ENCODE measurements around the gene INSYN2A.

INSYN2A gene

GRCh38 chr10:127157089-127157488 is 39.3 kb downstream of the INSYN2A start:
- no peak overlapping the region for H3K4me3 ChIP-seq (ENCODE audit: low read length in 2 of 2)
- H3K9ac ChIP-seq (ENCODE audit: low read depth in 1 of 2, low read length in 2 of 2), result no peak overlapping the region
- no peaks in the 10 kb centered on the region for H3K9me3 ChIP-seq (ENCODE audit: control insufficient read depth in 2 of 2, low read length in 2 of 2)
- H3K27ac ChIP-seq (ENCODE audit: low read depth in 2 of 2, low read length in 2 of 2), result no peak overlapping the region
- no peaks in the 10 kb centered on the region for H3K4me1 ChIP-seq (ENCODE audit: control insufficient read depth in 2 of 2, insufficient read depth in 2 of 2, low read length in 2 of 2)
- H3K36me3 ChIP-seq (ENCODE audit: control insufficient read depth in 2 of 2, insufficient read depth in 2 of 2, low read length in 2 of 2), result peaks cover 0 to 3% of the 10 kb centered on the region in 2 donors
- H3K27me3 ChIP-seq (ENCODE audit: control insufficient read depth in 2 of 2, insufficient read depth in 2 of 2, low read length in 2 of 2), result no peaks in the 10 kb centered on the region

DNA sequence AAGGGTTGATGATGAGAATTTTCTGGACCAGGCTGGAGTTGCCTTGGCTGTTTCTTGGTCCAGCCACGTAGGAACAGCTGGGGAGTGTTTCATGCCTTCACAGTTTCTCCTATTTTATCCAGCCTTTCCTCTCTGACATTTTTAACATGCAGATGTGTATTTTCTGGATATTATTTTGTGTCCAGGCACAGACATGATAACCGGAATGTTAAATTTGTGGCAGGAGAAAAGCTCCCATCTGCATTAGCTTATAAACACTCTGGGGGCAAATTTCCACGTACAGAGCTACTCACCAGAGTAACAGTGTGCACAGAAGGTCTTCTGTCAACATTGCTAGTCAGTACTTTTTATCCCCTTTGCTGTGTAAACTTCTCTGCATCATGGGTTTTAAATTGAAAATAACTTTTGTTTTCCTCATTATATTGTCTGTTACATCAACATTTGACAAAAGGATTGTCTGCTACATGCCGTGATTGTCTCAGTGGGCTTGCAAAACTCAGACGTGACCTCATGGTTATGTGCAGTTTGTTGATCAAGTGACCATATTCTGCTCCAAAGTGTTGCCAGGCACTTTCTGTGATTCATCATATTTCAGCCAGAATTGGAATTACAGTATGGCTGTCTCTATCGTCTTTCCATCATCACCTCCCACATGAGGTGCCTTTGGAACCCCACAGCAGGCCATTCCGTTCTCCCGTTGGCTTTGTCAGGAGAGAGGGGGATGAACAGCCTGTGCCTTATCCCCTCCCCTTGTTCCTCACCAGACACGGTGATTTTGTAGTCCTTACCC is 41.4 kb downstream of the INSYN2A start:
- no peaks in the 10 kb centered on the region for H3K9me3 ChIP-seq (ENCODE audit: control insufficient read depth in 2 of 2, low read length in 2 of 2)
- no peak overlapping the region for H3K27ac ChIP-seq (ENCODE audit: low read depth in 2 of 2, low read length in 2 of 2)
- no peaks in the 10 kb centered on the region for H3K4me1 ChIP-seq (ENCODE audit: control insufficient read depth in 2 of 2, insufficient read depth in 2 of 2, low read length in 2 of 2)
- H3K9ac ChIP-seq (ENCODE audit: low read depth in 1 of 2, low read length in 2 of 2), result no peak overlapping the region
- H3K4me3 ChIP-seq (ENCODE audit: low read length in 2 of 2), result no peak overlapping the region
- H3K27me3 ChIP-seq (ENCODE audit: control insufficient read depth in 2 of 2, insufficient read depth in 2 of 2, low read length in 2 of 2), result no peaks in the 10 kb centered on the region
- H3K36me3 ChIP-seq (ENCODE audit: control insufficient read depth in 2 of 2, insufficient read depth in 2 of 2, low read length in 2 of 2), result no peaks in the 10 kb centered on the region

DNA sequence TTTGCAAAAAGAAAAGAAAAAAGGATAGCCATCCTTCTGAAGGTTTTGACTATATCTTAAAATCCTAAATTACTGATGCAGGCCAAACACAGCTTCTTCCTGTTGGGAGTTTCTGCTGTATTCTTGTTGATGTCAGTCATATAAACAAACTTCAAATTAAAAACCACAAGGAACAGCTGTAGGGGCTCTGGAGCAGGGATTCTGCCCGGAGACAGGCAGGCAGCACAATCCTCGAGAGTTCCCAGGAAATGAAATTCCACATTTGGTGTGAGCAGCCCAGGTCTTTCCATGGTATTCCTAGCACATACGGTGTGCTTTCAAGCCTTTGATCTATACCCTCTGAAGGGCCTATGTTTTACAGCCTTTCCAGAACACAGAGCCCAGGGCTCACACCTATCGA is 43.2 kb downstream of the INSYN2A start:
- Histone ChIP-seq H3K27me3 (ENCODE audit: control insufficient read depth in 2 of 2, insufficient read depth in 2 of 2, low read length in 2 of 2) (no peaks in the 10 kb centered on the region), H3K4me3 (ENCODE audit: low read length in 2 of 2) (no peak overlapping the region), H3K9me3 (ENCODE audit: control insufficient read depth in 2 of 2, low read length in 2 of 2) (no peaks in the 10 kb centered on the region), H3K9ac (ENCODE audit: low read depth in 1 of 2, low read length in 2 of 2) (no peak overlapping the region), H3K36me3 (ENCODE audit: control insufficient read depth in 2 of 2, insufficient read depth in 2 of 2, low read length in 2 of 2) (no peaks in the 10 kb centered on the region), H3K4me1 (ENCODE audit: control insufficient read depth in 2 of 2, insufficient read depth in 2 of 2, low read length in 2 of 2) (no peaks in the 10 kb centered on the region), H3K27ac (ENCODE audit: low read depth in 2 of 2, low read length in 2 of 2) (no peak overlapping the region)

GRCh38 chr10:127151981-127152699 is 44.3 kb downstream of the INSYN2A start:
- H3K9ac ChIP-seq (ENCODE audit: low read depth in 1 of 2, low read length in 2 of 2), result no peak overlapping the region
- no peaks in the 10 kb centered on the region for H3K36me3 ChIP-seq (ENCODE audit: control insufficient read depth in 2 of 2, insufficient read depth in 2 of 2, low read length in 2 of 2)
- H3K4me1 ChIP-seq (ENCODE audit: control insufficient read depth in 2 of 2, insufficient read depth in 2 of 2, low read length in 2 of 2), result no peaks in the 10 kb centered on the region
- no peaks in the 10 kb centered on the region for H3K9me3 ChIP-seq (ENCODE audit: control insufficient read depth in 2 of 2, low read length in 2 of 2)
- no peak overlapping the region for H3K4me3 ChIP-seq (ENCODE audit: low read length in 2 of 2)
- H3K27me3 ChIP-seq (ENCODE audit: control insufficient read depth in 2 of 2, insufficient read depth in 2 of 2, low read length in 2 of 2), result no peaks in the 10 kb centered on the region
- no peak overlapping the region for H3K27ac ChIP-seq (ENCODE audit: low read depth in 2 of 2, low read length in 2 of 2)

DNA sequence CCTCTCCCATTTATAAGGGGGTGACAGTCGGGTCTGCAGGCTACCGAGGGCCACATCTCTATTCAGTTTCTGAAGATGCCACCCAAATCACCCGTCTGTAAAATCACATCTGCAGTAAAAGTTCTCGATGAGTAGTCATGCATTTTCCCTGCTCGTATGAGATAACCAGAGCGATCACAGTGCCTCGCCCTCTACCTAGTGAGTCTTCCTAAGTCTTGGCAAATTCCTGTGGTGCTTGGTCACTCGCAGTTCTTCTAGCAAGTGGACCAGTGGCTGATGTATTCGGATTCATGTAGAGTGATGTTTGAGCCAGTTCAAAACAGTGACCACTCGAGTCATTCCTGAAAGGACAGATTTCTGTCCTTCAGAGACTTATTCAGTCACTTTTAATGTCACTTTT is 44.9 kb downstream of the INSYN2A start:
- Histone ChIP-seq H3K4me3 (ENCODE audit: low read length in 2 of 2) (no peak overlapping the region), H3K9ac (ENCODE audit: low read depth in 1 of 2, low read length in 2 of 2) (no peak overlapping the region), H3K9me3 (ENCODE audit: control insufficient read depth in 2 of 2, low read length in 2 of 2) (no peaks in the 10 kb centered on the region), H3K36me3 (ENCODE audit: control insufficient read depth in 2 of 2, insufficient read depth in 2 of 2, low read length in 2 of 2) (no peaks in the 10 kb centered on the region), H3K4me1 (ENCODE audit: control insufficient read depth in 2 of 2, insufficient read depth in 2 of 2, low read length in 2 of 2) (no peaks in the 10 kb centered on the region), H3K27ac (ENCODE audit: low read depth in 2 of 2, low read length in 2 of 2) (no peak overlapping the region), H3K27me3 (ENCODE audit: control insufficient read depth in 2 of 2, insufficient read depth in 2 of 2, low read length in 2 of 2) (no peaks in the 10 kb centered on the region)

DNA sequence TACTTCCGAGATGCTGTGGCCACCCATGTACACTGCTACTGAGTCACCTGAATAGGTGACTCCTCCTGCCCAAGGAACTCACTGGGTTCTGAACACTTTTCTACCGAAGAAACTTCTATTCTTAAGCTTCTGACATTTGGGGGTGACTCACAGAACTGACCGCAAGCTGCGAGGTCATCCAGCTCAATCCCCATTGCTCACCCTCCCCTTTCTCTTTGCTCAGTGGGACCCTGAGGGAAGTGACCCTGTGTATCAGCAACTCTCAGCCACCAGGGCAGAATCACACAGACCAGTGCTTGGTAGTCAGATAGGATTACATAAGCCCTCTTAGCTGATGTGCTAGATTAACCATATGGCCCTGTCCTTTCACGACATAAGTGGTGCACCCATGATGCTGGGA is 46.3 kb downstream of the INSYN2A start:
- H3K36me3 ChIP-seq (ENCODE audit: control insufficient read depth in 2 of 2, insufficient read depth in 2 of 2, low read length in 2 of 2), result no peaks in the 10 kb centered on the region
- H3K27ac ChIP-seq (ENCODE audit: low read depth in 2 of 2, low read length in 2 of 2), result no peak overlapping the region

GRCh38 chr10:127149501-127150081 is 46.8 kb downstream of the INSYN2A start:
- no peaks in the 10 kb centered on the region for H3K9me3 ChIP-seq (ENCODE audit: control insufficient read depth in 2 of 2, low read length in 2 of 2)

More for the DNA sequence above, 46.3 kb downstream of the INSYN2A start:
- Histone ChIP-seq H3K4me1 (ENCODE audit: control insufficient read depth in 2 of 2, insufficient read depth in 2 of 2, low read length in 2 of 2) (no peaks in the 10 kb centered on the region), H3K27me3 (ENCODE audit: control insufficient read depth in 2 of 2, insufficient read depth in 2 of 2, low read length in 2 of 2) (no peaks in the 10 kb centered on the region), H3K9ac (ENCODE audit: low read depth in 1 of 2, low read length in 2 of 2) (no peak overlapping the region), H3K9me3 (ENCODE audit: control insufficient read depth in 2 of 2, low read length in 2 of 2) (no peaks in the 10 kb centered on the region), H3K4me3 (ENCODE audit: low read length in 2 of 2) (no peak overlapping the region)

DNA sequence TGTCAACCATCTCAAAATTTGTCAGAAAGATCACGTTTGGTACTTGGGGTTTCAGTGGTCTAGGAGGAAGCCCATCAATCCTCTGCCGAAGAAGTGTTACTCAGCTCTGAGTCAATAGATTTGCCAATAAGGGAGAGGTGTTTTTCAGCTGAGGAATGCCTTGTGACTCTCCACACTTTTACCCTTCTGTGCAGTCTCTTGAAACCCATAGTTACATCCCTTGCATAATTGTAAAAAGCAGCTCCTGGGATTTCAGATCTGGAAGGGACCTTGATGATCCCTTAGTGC is 47.5 kb downstream of the INSYN2A start:
- H3K27me3 ChIP-seq (ENCODE audit: control insufficient read depth in 2 of 2, insufficient read depth in 2 of 2, low read length in 2 of 2), result no peaks in the 10 kb centered on the region
- no peak overlapping the region for H3K9ac ChIP-seq (ENCODE audit: low read depth in 1 of 2, low read length in 2 of 2)
- H3K4me3 ChIP-seq (ENCODE audit: low read length in 2 of 2), result no peak overlapping the region
- no peaks in the 10 kb centered on the region for H3K4me1 ChIP-seq (ENCODE audit: control insufficient read depth in 2 of 2, insufficient read depth in 2 of 2, low read length in 2 of 2)
- H3K9me3 ChIP-seq (ENCODE audit: control insufficient read depth in 2 of 2, low read length in 2 of 2), result no peaks in the 10 kb centered on the region
- no peaks in the 10 kb centered on the region for H3K36me3 ChIP-seq (ENCODE audit: control insufficient read depth in 2 of 2, insufficient read depth in 2 of 2, low read length in 2 of 2)
- no peak overlapping the region for H3K27ac ChIP-seq (ENCODE audit: low read depth in 2 of 2, low read length in 2 of 2)

More at GRCh38 chr10:127149501-127150081, 46.8 kb downstream of the INSYN2A start:
- Histone ChIP-seq H3K27me3 (ENCODE audit: control insufficient read depth in 2 of 2, insufficient read depth in 2 of 2, low read length in 2 of 2) (no peaks in the 10 kb centered on the region), H3K9ac (ENCODE audit: low read depth in 1 of 2, low read length in 2 of 2) (no peak overlapping the region), H3K4me3 (ENCODE audit: low read length in 2 of 2) (no peak overlapping the region), H3K4me1 (ENCODE audit: control insufficient read depth in 2 of 2, insufficient read depth in 2 of 2, low read length in 2 of 2) (no peaks in the 10 kb centered on the region), H3K36me3 (ENCODE audit: control insufficient read depth in 2 of 2, insufficient read depth in 2 of 2, low read length in 2 of 2) (no peaks in the 10 kb centered on the region), H3K27ac (ENCODE audit: low read depth in 2 of 2, low read length in 2 of 2) (no peak overlapping the region)

DNA sequence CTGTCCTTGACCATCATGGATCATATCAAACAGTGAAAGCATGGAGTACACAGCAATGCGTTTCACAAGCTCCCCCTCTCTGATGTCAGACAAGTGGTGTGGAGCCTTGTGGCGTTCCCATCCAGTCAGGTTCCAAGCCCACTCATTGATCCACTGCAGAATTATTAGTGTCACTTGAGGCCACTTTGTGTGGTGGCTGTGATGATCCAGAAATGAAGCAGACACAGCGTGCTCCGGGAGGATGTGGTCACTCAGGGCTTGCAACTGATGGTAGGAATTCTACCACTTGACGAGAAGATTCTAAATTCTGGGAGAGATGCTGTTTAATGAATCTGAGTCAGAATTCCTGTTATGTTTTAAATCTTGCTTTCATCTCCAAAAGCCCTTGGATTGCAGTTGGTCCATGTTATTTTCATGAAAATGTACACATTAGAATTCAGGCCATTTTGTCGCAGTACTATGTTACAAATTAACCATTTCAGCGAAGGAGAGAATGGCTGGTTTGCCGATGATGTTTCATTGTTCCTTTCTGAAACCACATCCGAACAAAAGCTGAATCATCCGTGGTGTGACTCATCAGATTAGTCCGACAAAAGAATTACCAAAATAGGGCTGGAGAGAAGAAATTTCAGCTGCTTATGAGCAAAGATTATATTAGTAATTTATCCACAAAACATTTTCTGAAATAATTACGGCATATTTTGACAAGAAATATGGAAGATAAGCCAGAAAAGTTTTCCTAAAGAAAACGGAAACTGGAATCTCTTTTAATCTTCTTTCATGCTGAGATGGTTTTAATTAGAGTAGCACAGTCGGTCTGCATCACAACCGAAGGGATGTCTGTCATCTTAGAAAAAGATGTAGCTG is 48.1 kb downstream of the INSYN2A start:
- Histone ChIP-seq H3K9ac (ENCODE audit: low read depth in 1 of 2, low read length in 2 of 2) (no peak overlapping the region), H3K9me3 (ENCODE audit: control insufficient read depth in 2 of 2, low read length in 2 of 2) (no peaks in the 10 kb centered on the region), H3K27me3 (ENCODE audit: control insufficient read depth in 2 of 2, insufficient read depth in 2 of 2, low read length in 2 of 2) (no peaks in the 10 kb centered on the region), H3K4me1 (ENCODE audit: control insufficient read depth in 2 of 2, insufficient read depth in 2 of 2, low read length in 2 of 2) (no peaks in the 10 kb centered on the region), H3K27ac (ENCODE audit: low read depth in 2 of 2, low read length in 2 of 2) (no peak overlapping the region), H3K4me3 (ENCODE audit: low read length in 2 of 2) (no peak overlapping the region), H3K36me3 (ENCODE audit: control insufficient read depth in 2 of 2, insufficient read depth in 2 of 2, low read length in 2 of 2) (no peaks in the 10 kb centered on the region)

- Histone ChIP-seq H3K4me3 (ENCODE audit: low read length in 2 of 2) (no peak overlapping the region), H3K27me3 (ENCODE audit: control insufficient read depth in 2 of 2, insufficient read depth in 2 of 2, low read length in 2 of 2) (no peaks in the 10 kb centered on the region), H3K36me3 (ENCODE audit: control insufficient read depth in 2 of 2, insufficient read depth in 2 of 2, low read length in 2 of 2) (no peaks in the 10 kb centered on the region), H3K9me3 (ENCODE audit: control insufficient read depth in 2 of 2, low read length in 2 of 2) (no peaks in the 10 kb centered on the region), H3K4me1 (ENCODE audit: control insufficient read depth in 2 of 2, insufficient read depth in 2 of 2, low read length in 2 of 2) (no peaks in the 10 kb centered on the region), H3K9ac (ENCODE audit: low read depth in 1 of 2, low read length in 2 of 2) (no peak overlapping the region), H3K27ac (ENCODE audit: low read depth in 2 of 2, low read length in 2 of 2) (no peak overlapping the region)
These were observed 49.7 kb downstream of the INSYN2A start for GRCh38 chr10:127146661-127147060.
